ENCODE measurements around the gene MRPS26. TPM values are rescaled to one million over a fixed set of nuclear protein-coding genes. Genes with fewer than 3 reads are reported as not detected.

Gene MRPS26
- total RNA-seq, result 10 to 100 TPM; 34.5 to 43.6 (median 43.1) TPM

GRCh38 chr20:3045816-3046676, at the start of gene MRPS26:
TSS of gene MRPS26 (plus strand) at chr20:3046052. CDS start at chr20:3046069, 17 bp downstream.
- peak in 1 of 2 donors; percentile 62 for TF ChIP-seq POLR2A (IDR thresholded peaks at IDR 0.05)
- TF ChIP-seq, protein P1, sequence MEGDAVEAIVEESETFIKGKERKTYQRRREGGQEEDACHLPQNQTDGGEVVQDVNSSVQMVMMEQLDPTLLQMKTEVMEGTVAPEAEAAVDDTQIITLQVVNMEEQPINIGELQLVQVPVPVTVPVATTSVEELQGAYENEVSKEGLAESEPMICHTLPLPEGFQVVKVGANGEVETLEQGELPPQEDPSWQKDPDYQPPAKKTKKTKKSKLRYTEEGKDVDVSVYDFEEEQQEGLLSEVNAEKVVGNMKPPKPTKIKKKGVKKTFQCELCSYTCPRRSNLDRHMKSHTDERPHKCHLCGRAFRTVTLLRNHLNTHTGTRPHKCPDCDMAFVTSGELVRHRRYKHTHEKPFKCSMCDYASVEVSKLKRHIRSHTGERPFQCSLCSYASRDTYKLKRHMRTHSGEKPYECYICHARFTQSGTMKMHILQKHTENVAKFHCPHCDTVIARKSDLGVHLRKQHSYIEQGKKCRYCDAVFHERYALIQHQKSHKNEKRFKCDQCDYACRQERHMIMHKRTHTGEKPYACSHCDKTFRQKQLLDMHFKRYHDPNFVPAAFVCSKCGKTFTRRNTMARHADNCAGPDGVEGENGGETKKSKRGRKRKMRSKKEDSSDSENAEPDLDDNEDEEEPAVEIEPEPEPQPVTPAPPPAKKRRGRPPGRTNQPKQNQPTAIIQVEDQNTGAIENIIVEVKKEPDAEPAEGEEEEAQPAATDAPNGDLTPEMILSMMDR (IDR thresholded peaks at IDR 0.05), result peak in 2 of 6 experiments; percentile 8 to 14
- Histone ChIP-seq H3K9me3 (no peaks in the 10 kb centered on the region), H3K36me3 (peaks cover 0 to 26% (median 0%) of the 10 kb centered on the region in 3 donors), H3K4me1 (peaks cover 0 to 19% (median 9%) of the 10 kb centered on the region in 4 donors), H3K27ac (peak within 1 kb of the TSS; percentile 87 to 94 (median 92)), H3K27me3 (no peaks in the 10 kb centered on the region), H3K4me3 (peak within 1 kb of the TSS; percentile 65 to 98 (median 87))
- peak; percentile 91 to 96 (median 95) for DNase-seq

- Histone ChIP-seq H3K4me1 (no peaks in the 10 kb centered on the region), H3K27me3 (no peaks in the 10 kb centered on the region), H3K36me3 (peaks cover 0 to 34% (median 0%) of the 10 kb centered on the region in 3 donors), H3K9me3 (no peaks in the 10 kb centered on the region), H3K27ac (no peak overlapping the region), H3K4me3 (no peak overlapping the region)
- TF ChIP-seq, protein P1 (IDR thresholded peaks at IDR 0.05), result no peak
- no peak for TF ChIP-seq POLR2A (IDR thresholded peaks at IDR 0.05)
- no peak for DNase-seq
These were observed 47.1 kb upstream of the MRPS26 start for GRCh38 chr20:2998728-2999127.

DNA sequence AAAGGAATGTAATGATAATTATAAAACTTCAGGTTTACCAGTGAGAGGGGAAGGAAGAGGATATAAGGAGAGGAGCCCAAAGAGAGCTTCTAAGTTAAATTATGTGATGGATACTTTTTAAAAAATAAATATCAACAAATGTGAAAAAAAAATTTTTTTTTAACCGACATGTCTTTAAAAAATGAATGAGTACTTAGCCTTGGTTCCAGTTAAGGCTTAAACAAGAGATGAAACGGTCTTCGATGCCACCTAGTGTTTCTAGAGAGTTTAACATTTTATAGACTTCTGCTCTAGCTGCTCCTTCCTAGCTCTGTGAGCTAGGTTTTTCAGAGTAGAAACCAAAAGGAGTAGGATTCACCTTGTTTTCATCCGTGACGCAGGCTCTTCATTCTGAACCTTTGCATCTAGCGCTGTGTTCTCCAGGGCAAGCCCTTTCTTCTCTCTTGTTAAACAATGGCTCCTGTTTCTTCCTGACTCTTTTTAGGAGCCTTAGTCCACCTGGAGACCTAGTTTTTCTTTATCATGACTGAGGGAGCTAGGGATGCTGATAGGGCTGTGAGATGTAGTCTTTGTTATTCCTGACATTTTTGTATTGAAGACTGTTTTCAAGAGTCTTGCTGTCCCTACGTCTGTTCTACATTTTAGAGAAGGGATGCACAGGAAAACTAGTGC, 44.9 kb upstream of the MRPS26 start:
- DNase-seq, result no peak

DNA sequence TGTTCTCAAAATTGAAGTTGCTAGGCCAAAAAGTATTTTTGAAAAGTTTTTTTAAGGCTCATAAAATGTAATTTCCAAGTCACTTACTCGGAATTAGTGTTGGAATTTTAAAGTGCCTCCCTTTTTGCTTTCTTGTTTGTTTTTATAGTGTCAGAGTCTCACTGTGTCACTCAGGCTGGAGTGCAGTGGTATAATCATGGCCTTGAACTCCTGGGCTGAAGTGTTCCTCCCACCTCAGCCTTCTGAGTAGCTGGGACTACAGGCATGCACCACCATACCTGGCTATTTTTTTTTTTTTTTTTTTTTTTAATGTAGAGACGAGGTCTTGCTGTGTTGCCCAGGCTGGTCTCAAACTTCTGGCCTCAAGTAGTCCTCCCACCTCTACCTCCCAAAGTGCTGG, 42.4 kb upstream of the MRPS26 start:
- H3K36me3 ChIP-seq, result peaks cover 0 to 48% (median 0%) of the 10 kb centered on the region in 3 donors
- H3K4me3 ChIP-seq, result no peak overlapping the region
- TF ChIP-seq, protein P1 (IDR thresholded peaks at IDR 0.05), result no peak
- TF ChIP-seq POLR2A (IDR thresholded peaks at IDR 0.05), result no peak
- H3K4me1 ChIP-seq, result no peaks in the 10 kb centered on the region
- H3K27ac ChIP-seq, result no peak overlapping the region
- DNase-seq, result no peak
- H3K27me3 ChIP-seq, result no peaks in the 10 kb centered on the region
- H3K9me3 ChIP-seq, result no peaks in the 10 kb centered on the region

More for the DNA sequence above, 44.9 kb upstream of the MRPS26 start:
- TF ChIP-seq, protein P1 (IDR thresholded peaks at IDR 0.05), result peak in 4 of 6 experiments; percentile 26 to 79 (median 56)
- no peak for TF ChIP-seq POLR2A (IDR thresholded peaks at IDR 0.05)
- Histone ChIP-seq H3K4me1 (no peaks in the 10 kb centered on the region), H3K36me3 (peaks cover 0 to 33% (median 0%) of the 10 kb centered on the region in 3 donors), H3K27me3 (no peaks in the 10 kb centered on the region), H3K27ac (no peak overlapping the region), H3K9me3 (no peaks in the 10 kb centered on the region), H3K4me3 (no peak overlapping the region)

DNA sequence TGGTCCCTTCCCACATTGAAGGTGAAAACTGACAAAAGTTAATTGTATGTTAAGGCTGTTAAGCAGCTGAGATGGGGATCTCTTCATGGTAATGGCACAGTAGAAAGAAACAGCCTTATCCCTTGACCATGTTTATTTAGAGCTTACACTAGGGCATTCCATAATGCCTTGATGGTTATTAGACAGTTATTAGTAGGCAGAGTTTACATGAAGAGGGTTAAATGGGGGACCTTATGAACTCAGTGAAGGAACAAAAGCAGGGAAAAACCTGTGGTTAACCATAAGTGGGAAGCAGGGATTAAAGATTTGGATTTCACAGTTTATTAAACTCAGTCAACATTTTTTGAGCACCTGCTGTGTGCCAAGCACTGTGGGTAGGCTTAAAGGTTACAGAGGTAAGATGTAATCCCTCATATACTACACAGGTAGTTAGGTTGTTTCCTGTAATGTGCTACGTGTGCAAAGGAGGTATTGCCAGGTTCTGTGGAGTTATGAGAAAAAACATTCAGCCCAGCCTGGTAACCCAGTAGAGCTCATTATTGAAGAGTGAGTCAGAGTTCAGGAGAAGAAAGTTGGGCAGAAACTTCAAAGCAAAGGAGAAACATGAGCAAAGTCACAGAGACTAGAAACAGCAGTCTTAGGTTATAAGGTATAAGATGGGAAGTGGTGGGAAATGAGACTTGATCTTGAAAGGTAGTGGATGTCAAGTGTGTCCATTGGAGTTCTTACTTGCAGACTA, 34.7 kb upstream of the MRPS26 start:
- H3K27me3 ChIP-seq, result no peaks in the 10 kb centered on the region
- H3K4me3 ChIP-seq, result no peak overlapping the region
- no peak for DNase-seq
- H3K36me3 ChIP-seq, result peaks cover 0 to 36% (median 0%) of the 10 kb centered on the region in 3 donors
- H3K4me1 ChIP-seq, result no peaks in the 10 kb centered on the region
- no peak overlapping the region for H3K27ac ChIP-seq
- no peak for TF ChIP-seq POLR2A (IDR thresholded peaks at IDR 0.05)
- TF ChIP-seq, protein P1 (IDR thresholded peaks at IDR 0.05), result no peak
- H3K9me3 ChIP-seq, result no peaks in the 10 kb centered on the region

Data from Peyer's patch (tissue), 4 donors.